ENCODE data around the gene SATB1. TPM values are rescaled to one million over a fixed set of nuclear protein-coding genes. Genes with fewer than 3 reads are reported as not detected.

Gene SATB1
- total RNA-seq, 1 donor from 2014 or later = 56.9 TPM

DNA sequence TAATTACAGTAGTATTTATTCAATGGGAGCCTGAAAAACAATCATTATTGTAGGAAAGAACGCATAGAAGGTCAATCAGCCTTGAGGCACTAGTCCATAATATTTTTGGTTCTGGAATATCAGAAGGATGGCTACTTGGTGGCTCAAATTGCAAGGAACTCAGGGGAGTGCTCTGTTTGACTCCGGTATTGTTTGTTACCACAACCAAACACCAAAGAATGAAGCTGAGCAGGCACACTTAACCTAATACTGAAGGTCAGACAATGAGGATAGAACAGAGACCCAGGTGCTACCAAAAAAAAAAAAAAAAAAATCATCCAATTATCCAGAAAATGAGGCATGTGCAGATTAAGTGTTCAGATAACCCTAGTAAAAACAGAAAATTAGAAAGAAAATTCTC, 11.1 kb upstream of the SATB1 start:
- DNase-seq (ENCODE audit: low spot score) = no peak
- intact Hi-C loops (cut with DNase I) = no loop called here

DNA sequence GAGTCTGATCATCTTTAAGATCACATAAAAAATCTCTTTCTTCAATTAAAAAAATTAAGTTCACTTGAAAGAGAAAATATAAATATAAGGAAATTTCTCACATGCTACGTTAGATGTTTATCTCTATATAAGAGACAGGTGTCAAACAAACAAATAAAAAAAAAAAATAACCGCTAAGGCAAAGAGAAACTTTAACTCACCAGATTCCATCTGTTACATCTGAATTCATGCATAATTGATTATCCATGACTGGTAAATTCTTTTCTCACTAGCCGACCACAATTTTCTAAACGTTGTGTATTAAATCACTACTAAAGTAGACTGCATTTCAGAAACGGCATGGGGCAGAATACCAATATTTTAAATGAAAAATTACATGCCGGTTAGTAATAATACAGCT, 9.6 kb upstream of the SATB1 start:
- DNase-seq (ENCODE audit: low spot score) = no peak
- intact Hi-C loops (cut with DNase I) = no loop called here

DNA sequence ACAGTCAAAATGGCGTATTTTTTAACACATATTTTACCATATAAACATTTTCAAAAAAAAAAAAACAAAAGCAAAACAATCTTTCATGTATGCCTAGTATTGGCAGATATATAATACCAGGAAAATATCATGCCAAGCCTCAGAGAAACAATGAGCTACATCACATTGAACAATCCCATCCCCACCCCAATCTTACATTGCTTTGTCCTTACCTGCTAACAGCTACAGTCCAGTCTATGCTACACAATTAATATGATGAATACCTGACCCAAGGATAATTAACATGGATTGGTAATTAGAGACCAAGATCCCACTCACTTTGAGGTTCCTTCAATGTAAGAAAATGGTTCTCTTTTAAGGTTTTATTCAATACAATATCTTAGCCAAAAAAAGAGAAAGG, 7.6 kb upstream of the SATB1 start:
- intact Hi-C loops (cut with DNase I) = no loop called here
- DNase-seq (ENCODE audit: low spot score) = no peak

DNA sequence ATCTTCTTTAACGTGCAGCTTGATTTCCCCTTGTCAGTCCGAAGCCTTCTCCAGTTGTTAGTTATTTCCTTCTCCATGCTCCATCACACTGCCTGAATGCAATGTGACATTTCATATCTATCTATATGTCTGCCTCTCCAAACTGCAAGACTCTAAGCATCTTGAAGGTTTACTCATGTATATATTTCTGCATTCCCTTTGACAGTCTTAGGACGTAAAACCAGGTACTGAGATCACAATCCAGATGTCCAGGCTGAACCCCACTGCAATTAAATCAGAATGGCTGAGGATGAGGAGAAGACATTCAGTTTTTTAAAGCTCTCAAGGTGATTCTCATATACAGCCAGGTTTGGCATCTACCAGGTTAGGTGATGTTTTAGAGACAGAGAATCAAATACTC, 6.1 kb upstream of the SATB1 start:
- no peak for DNase-seq (ENCODE audit: low spot score)
- intact Hi-C loops (cut with DNase I) = no loop called here

DNA sequence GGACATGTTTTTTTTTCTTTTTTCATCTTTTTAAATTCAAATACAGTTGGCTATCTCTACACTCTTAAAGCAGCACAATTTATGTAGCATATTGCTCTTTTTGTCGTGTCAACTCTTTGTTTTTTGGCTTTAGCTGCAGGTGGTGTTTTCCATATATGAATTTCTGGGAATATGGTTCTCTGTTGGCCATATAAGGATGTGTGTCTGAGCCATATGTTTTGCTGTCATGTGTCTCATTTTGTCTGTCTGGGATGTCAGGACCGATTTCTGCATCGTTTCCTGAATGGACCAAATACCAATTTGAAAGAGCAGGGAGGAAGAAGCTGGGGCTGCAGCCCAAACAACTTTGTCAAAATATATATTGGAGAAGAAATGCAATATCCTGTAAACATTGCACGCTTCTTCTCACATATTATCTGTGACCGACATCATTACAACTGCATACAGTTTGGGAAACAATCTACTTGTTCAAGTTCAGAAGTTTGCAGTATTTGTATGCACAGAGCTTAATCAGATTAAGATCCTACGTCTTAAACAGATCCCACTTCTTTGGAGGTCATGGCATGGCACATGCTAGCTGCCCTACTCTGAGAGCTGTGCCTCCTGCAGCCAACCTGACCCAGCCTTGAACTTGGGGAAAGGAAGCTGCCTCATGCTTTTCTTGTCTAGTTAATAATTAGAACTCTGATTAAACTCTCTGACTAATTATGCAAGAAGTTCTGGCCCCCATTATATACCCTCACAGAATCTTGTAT, 4.0 kb upstream of the SATB1 start:
- no peak for DNase-seq (ENCODE audit: low spot score)
- intact Hi-C loops (cut with DNase I) = no loop called here

- no peak for DNase-seq (ENCODE audit: low spot score)
- intact Hi-C loops (cut with DNase I) = no loop called here
Observed at GRCh38 chr3:18428036-18428435, 2.9 kb upstream of the SATB1 start.

DNA sequence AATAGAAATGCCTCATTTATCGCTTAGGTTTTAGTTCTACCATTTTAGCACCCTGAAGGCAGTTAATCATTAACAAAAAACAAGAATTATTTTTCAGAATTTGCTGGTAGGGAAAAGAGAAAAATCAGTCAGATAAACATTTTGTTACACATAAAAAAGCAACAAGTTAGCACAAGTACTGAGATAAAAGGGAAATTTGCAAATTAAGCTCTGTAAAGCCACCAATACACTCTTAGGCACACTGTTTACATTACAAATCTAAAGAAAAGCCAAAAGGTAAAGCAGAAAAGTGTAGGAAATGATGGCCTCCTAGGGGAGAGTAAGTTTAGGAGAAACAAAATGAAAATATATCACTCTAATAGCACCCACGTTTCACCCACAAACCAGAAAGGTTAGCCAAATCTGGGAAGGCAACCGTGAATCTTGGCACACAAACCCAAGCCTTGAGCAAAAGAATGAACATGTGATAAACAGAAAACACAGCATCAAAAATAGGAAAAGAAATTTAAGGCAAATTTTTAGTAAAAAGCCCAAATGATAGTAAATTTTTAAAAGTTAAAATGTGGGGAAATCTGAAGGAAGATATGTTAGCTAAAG, 1.6 kb upstream of the SATB1 start:
- DNase-seq (ENCODE audit: low spot score) = no peak
- intact Hi-C loops (cut with DNase I) = no loop called here

GRCh38 chr3:18425641-18426257, 610 bp upstream of the SATB1 start:
- intact Hi-C loops (cut with DNase I) = loop anchor here (2.0 kb wide), 1 partner anchor 19 kb away; no protein-coding TSS in a partner anchor
- peak; percentile 83 for DNase-seq (ENCODE audit: low spot score)

GRCh38 chr3:18424213-18424728, 868 bp downstream of the SATB1 start:
- no peak for DNase-seq (ENCODE audit: low spot score)
- intact Hi-C loops (cut with DNase I) = loop anchor here (2.0 kb wide), 1 partner anchor 21 kb away; no protein-coding TSS in a partner anchor

DNA sequence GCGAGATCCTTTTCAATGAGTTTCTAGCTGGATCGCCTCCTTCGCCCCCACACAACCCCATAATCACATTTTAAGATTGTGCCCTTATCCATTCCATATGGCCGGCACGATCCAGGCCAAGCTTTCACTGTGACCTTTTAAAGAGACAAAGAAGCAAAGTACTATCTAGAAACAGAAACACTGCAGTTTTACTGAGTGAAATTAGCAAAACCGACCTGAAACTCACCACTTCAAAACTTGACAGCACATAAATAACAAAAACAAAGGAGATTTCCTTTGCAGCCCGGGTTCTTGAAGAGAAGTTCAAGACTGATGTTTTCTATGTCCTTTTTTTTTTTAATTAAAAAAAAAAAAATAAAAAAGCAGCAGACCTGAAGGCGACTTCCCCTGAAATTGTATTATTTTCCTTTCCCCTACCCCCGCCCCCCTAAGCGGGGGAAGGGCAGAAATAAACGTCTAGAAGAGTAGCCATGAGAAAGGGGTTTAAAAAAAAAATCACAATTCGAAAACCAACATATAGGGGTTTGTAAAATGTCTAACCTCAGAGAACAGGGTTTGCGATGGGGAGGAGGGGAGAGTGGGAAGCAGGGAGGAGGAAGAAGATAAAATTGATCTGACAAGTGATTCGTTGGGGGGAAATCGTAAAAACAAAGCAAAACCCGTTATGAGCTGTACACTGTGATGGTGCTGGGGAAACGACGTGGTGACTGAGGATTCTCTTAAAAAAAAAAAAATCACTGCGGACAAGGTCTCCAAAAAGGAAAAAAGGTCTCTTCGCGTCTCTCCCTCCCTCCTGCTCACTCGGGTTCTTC, 1.5 kb downstream of the SATB1 start:
- intact Hi-C loops (cut with DNase I) = loop anchor here (2.0 kb wide), 1 partner anchor 21 kb away; no protein-coding TSS in a partner anchor
- peak; percentile 76 for DNase-seq (ENCODE audit: low spot score)

DNA sequence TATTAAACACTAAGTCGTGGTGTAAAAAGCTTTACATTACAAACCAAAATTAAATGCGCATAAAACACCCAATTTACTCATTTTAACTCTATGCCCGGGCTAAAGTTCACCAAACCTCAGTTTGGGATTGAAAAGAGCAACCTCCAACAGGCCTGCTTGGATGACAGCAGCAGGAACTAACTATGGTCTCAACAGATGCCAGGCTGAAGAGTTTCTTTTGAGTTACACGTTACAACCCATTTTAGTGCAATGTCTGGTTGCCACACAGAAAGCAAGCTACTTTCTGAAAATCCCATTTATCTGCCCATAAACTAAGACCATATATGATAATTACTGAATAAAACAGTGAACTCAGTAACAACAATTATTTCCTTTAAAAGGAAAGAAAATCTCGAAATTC, 2.2 kb downstream of the SATB1 start:
- DNase-seq (ENCODE audit: low spot score) = no peak
- intact Hi-C loops (cut with DNase I) = no loop called here

GRCh38 chr3:18420555-18420954, 4.6 kb downstream of the SATB1 start:
- intact Hi-C loops (cut with DNase I) = no loop called here
- no peak for DNase-seq (ENCODE audit: low spot score)

DNA sequence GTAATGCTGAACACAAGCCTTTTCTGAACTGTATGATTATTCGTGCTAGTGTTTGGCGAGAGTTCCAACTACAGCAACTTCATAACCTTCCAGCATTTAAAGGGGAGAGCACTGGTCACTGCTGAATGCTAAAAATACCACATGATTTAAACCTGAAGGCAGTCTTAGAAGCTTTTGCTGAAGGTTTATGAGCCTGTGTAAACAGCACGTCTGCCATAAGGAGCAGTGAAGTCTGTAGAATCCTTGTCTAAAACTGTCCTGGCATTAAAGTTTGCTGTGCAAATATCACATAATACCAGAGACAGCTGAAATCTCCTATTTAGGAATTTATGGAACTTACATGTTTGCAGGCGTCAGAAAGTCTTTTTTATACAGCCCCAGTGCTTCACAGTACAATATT, 5.9 kb downstream of the SATB1 start:
- intact Hi-C loops (cut with DNase I) = no loop called here

GRCh38 chr3:18417904-18418572, 7.1 kb downstream of the SATB1 start:
- intact Hi-C loops (cut with DNase I) = no loop called here
- no peak for DNase-seq (ENCODE audit: low spot score)

More for the DNA sequence above, 5.9 kb downstream of the SATB1 start:
- no peak for DNase-seq (ENCODE audit: low spot score)

DNA sequence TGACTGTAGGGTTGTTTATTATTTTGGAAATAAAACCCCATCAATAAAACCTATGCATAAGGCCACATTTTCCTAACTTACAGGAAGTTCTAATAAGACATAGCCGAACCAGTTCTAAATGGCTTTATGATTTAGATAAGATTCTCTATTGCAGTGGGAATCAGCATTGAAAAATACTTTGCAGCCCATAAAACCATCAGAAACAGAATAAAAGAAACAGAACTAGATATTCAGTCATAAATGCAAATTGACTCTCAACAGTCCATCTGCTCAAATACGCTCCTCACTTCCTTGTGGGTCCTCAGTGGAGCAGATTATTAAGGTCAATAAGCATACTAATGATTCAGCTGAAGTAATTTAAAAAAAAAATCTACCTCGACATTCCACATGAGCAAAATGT, 8.8 kb downstream of the SATB1 start:
- intact Hi-C loops (cut with DNase I) = no loop called here
- no peak for DNase-seq (ENCODE audit: low spot score)

DNA sequence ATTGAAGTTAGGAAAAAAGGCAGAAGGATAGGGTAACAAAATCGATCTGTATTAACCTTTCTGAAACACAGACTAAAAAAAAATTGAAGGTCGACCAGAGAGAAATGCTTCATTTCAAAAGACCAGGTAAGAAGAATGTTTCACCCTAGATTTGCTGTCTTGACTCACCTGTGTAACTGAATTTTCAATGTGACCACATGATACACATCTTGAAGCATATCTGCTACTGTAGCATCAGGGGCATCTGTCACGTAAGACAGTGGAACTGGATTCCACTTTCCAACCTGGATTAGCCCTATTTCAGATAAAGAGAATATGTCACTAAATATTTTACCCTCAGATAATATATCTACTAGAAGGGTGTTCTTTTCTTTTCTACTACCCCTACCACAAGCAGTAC, 9.3 kb downstream of the SATB1 start:
- intact Hi-C loops (cut with DNase I) = no loop called here
- no peak for DNase-seq (ENCODE audit: low spot score)

DNA sequence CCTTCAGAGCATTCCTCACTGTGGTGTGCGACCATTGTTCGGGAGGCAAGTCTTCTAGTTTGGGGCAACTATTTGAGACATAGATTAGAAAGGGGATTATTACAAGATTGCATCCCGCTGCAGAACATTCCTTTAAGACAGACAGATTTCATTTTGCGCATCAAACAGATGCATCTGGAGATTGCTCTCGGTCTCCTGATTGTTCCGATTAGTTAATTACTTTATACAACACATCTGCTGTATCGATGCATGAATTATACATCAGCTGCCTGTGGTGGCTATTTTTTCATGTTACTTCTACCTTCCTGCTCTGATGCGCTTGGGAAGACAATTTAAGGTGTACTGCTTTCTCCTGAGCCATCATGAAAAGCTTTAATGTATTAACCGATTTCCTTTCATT, 10.0 kb downstream of the SATB1 start:
- intact Hi-C loops (cut with DNase I) = no loop called here
- no peak for DNase-seq (ENCODE audit: low spot score)

DNA sequence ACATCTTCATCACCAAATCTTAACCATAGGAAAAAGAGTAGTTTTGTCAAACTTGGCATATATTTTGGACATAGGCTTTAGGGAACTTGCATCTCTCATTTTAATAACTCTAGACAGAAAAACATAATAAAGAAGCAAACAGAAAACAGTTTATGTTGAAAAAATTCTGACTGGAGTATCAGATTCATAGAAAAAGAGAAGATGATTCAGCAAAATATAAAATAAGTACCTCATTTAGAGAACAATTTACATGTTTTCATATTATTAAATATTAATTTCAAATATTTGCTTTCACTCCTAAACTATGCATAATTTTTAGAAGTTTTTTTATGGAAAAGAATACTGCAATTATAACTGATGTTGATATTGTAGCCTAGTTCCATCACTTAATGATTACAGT, 12.5 kb downstream of the SATB1 start:
- intact Hi-C loops (cut with DNase I) = no loop called here
- no peak for DNase-seq (ENCODE audit: low spot score)

DNA sequence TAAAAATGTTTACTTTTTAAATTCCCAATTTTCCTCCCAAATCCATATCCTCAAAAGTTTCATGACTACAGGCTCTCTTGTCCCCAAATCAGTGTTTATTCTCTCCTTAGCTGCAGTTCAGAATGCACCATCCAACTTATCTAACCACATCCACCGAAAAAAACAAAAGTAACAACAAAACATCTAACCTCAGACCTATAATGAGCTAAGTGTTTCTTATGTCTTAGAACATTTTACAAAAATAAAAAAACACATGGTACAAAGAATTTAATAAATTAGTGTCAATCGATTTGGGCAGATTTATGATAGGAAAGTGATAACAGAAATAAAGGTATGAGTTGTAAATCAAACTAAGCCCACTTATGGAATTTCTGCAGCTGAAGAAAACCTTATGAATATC, 13.6 kb downstream of the SATB1 start:
- intact Hi-C loops (cut with DNase I) = no loop called here
- no peak for DNase-seq (ENCODE audit: low spot score)
